K562 (cell line): Measurements from ENCODE around the gene SDK1. TPM values are rescaled to one million over a fixed set of nuclear protein-coding genes. Genes with fewer than 3 reads are reported as not detected.

Experiments
- ATAC-seq: fragments of 200-7000 bp; cut with Tn5 transposase; 3 replicates; pipeline ENCODE4 v1.9.1; 2020; ENCODE audit warnings: moderate library complexity
- BruUV-seq: library from RNA; stranded (reverse); fragments of 400-500 nt; replicated peaks from 2 replicates; lab custom pipeline; 2021; lab: Mats Ljungman, UMichigan
- CTCF ChIA-PET: fragments of 300-600 bp; formaldehyde crosslinking; extraction: SDS; loops from one replicate; lab custom pipeline; 2021; ENCODE audit warnings: low intra/inter-chr PET ratio; lab: Yijun Ruan, JAX
- POLR2A ChIA-PET: fragments of 300-600, 350-650 bp; sonication (Branson Sonifier 250); formaldehyde crosslinking; extraction: SDS; loops from one replicate; lab custom pipeline; 2021; ENCODE audit warnings: antibody characterized with exemption, inconsistent platforms; lab: Yijun Ruan, JAX
- DNase-seq, 4 experiments: peaks; one replicate each; pipeline versions ENCODE4 v3.0.0 to v3.0.0-alpha.2; 2011 to 2018; ENCODE audit warnings: low spot score in 3 of 4, mixed read lengths in 3 of 4; ENCODE audit errors: extremely low read depth in 1 of 4
- FAIRE-seq: peaks from 2 replicates; lab custom pipeline; 2011; peaks lifted over from hg19 to GRCh38; lab: Jason Lieb, UNC
- H2AFZ ChIP-seq: 2 replicates; pipeline ENCODE4 v1.6.0; 2011; ENCODE audit warnings: low read depth, low read length, control low read depth, inconsistent platforms
- H3K27ac ChIP-seq: fragments of 200-600 bp; 3 replicates; pipeline ENCODE4 v1.8.0; 2011; ENCODE audit warnings: low read depth, mild to moderate bottlenecking, control low read depth, inconsistent platforms, low read length, moderate library complexity, mixed read lengths; ENCODE audit errors: extremely low read depth
- H3K27me3 ChIP-seq, 2 experiments: fragments of 300-600 bp in 1 of 2; 2 replicates in 1 of 2; 3 replicates in 1 of 2; pipeline versions ENCODE4 v1.6.0 to v1.8.0; 2011; ENCODE audit warnings: inconsistent platforms in 2 of 2, low read length in 2 of 2, mild to moderate bottlenecking in 1 of 2, mixed read lengths in 1 of 2, moderate library complexity in 1 of 2; ENCODE audit not compliant: control insufficient read depth in 2 of 2, insufficient read depth in 2 of 2
- H3K36me3 ChIP-seq: fragments of 300-600 bp; 3 replicates; pipeline ENCODE4 v1.8.0; 2011; ENCODE audit warnings: mild to moderate bottlenecking, low read length, inconsistent platforms; ENCODE audit not compliant: control insufficient read depth, insufficient read depth
- H3K4me1 ChIP-seq, 2 experiments: fragments of 200-600 bp in 1 of 2; replicated peaks in 1 of 2; 2 replicates in 1 of 2; 3 replicates in 1 of 2; pipeline versions ENCODE4 v1.5.1 to v1.8.0; 2011; ENCODE audit warnings: inconsistent platforms in 2 of 2, low read length in 2 of 2, mild to moderate bottlenecking in 1 of 2, mixed read lengths in 1 of 2, moderate library complexity in 1 of 2; ENCODE audit not compliant: control insufficient read depth in 2 of 2, insufficient read depth in 2 of 2
- H3K4me2 ChIP-seq: 2 replicates; pipeline ENCODE4 v1.6.1; 2011; ENCODE audit warnings: low read length, control low read depth, inconsistent platforms, mixed read lengths; ENCODE audit not compliant: insufficient read depth
- H3K4me3 ChIP-seq: fragments of 200-600 bp; sonication (generic), shearing (Covaris generic); 2 replicates; pipeline ENCODE4 v1.5.1; 2016; ENCODE audit warnings: control low read depth, inconsistent platforms
- H3K79me2 ChIP-seq: fragments of 200-600 bp; 3 replicates; pipeline ENCODE4 v1.8.0; 2011; ENCODE audit warnings: low read length, inconsistent platforms; ENCODE audit not compliant: control insufficient read depth, insufficient read depth
- H3K9ac ChIP-seq, 2 experiments: 2 replicates each; pipeline versions ENCODE4 v1.6.0 to v1.6.1; 2011; ENCODE audit warnings: low read depth in 2 of 2, low read length in 2 of 2, control low read depth in 1 of 2, inconsistent platforms in 1 of 2, mild to moderate bottlenecking in 1 of 2, mixed read lengths in 1 of 2; ENCODE audit not compliant: insufficient read depth in 1 of 2
- H3K9me1 ChIP-seq: one replicate; pipeline ENCODE4 v1.6.0; 2011; ENCODE audit warnings: inconsistent platforms, mild to moderate bottlenecking, low read length, moderate library complexity; ENCODE audit not compliant: control insufficient read depth, insufficient read depth
- H3K9me3 ChIP-seq: replicated peaks from 2 replicates; pipeline ENCODE4 v1.5.1; 2011; ENCODE audit warnings: low read depth, low read length, inconsistent platforms; ENCODE audit not compliant: control insufficient read depth, insufficient read depth
- H4K20me1 ChIP-seq: replicated peaks from 2 replicates; pipeline ENCODE4 v1.6.1; 2011; ENCODE audit warnings: low read length, inconsistent platforms, mixed read lengths; ENCODE audit not compliant: control insufficient read depth, insufficient read depth
- CCNT2 ChIP-seq: IDR thresholded peaks from 2 replicates; pipeline ENCODE4 v1.6.1; 2011; ENCODE audit warnings: borderline replicate concordance, low read depth, mild to moderate bottlenecking, moderate library complexity, mixed read lengths, low read length; ENCODE audit not compliant: insufficient read length; ENCODE audit errors: extremely low read depth
- DIDO1 ChIP-seq: fragments of 450-650 bp; IDR thresholded peaks from 2 replicates; pipeline ENCODE4 v1.6.1; 2016; ENCODE audit warnings: low read depth, missing biosample characterization, missing genetic modification characterization
- EGR1 ChIP-seq: fragments of 450-650 bp; conservative IDR thresholded peaks from 2 replicates; pipeline ENCODE4 v1.6.1; 2017; ENCODE audit warnings: mild to moderate bottlenecking
- FOXJ2 ChIP-seq: fragments of 200-800 bp; sonication (Bioruptor generic); IDR thresholded peaks from 2 replicates; pipeline ENCODE4 v1.6.1; 2016; ENCODE audit warnings: missing genetic modification characterization, missing compliant biosample characterization
- KAT2B ChIP-seq: IDR thresholded peaks from one replicate; pipeline ENCODE4 v1.6.1; 2012; ENCODE audit warnings: low read depth, mild to moderate bottlenecking, control low read depth, inconsistent platforms, low read length, moderate library complexity
- KAT8 ChIP-seq: fragments of 450-650 bp; IDR thresholded peaks from 2 replicates; pipeline ENCODE4 v1.6.1; 2016; ENCODE audit warnings: low read depth, mild to moderate bottlenecking
- U2AF2 ChIP-seq: fragments of 200-400 bp; formaldehyde crosslinking; optimal IDR thresholded peaks from 2 replicates; pipeline ENCODE3; 2017; ENCODE audit warnings: low read depth, mild to moderate bottlenecking, low read length
- WGBS: fragments of 100-300 bp; shearing (Covaris generic); methylation state at CpG from one replicate; pipeline ENCODE4 v1.1.6; 2016; ENCODE audit warnings: low coverage, mixed read lengths; ENCODE audit not compliant: insufficient coverage; ENCODE audit errors: missing lambda C conversion rate; 5-methylcytosine and 5-hydroxymethylcytosine counted together
- in situ Hi-C: fragments of 300-500 bp; cut with MboI; formaldehyde crosslinking; loops from 4 replicates; pipeline ENCODE4 v1.15.0; 2018; ENCODE audit warnings: inconsistent platforms, mixed read lengths
- intact Hi-C: fragments of 100-400 bp; cut with micrococcal nuclease; formaldehyde crosslinking; loops from 2 replicates; pipeline ENCODE4 v1.14.2; 2022
- polyA plus RNA-seq, 8 experiments: library from polyadenylated mRNA; depleted of rRNA in 4 of 8; stranded (reverse) in 5 of 8; unstranded in 3 of 8; fragments of >200 nt; fragmentation: Nextera tagmentation in 2 of 8; fragmentation: Illumina TruSeq in 1 of 8; extraction: Ambion mirVana in 2 of 8; extraction: Trizol in 1 of 8; gene quantifications; 2 replicates each; pipeline versions ENCODE4 v1.2.1 to v1.2.3, GENCODE V29; 2011 to 2014; ENCODE audit warnings: inconsistent platforms in 1 of 8, missing spikeins in 1 of 8
- total RNA-seq, 7 experiments: library from RNA; depleted of rRNA in 6 of 7; stranded (reverse); fragments of >200 nt in 6 of 7; fragmentation: Illumina TruSeq in 2 of 7; extraction: Trizol in 2 of 7; gene quantifications; 2 replicates each; pipeline versions ENCODE4 v1.2.1 to v1.2.3, GENCODE V29; 2011 to 2021; ENCODE audit warnings: low replicate concordance in 1 of 7
- TF ChIP-seq, protein P1 (sequence below): fragments of 250-450 bp; sonication (Bioruptor Pico); IDR thresholded peaks from 2 replicates; pipeline ENCODE4 v1.5.0; 2021
- TF ChIP-seq, protein P2 (sequence below): fragments of 250-450 bp; sonication (Bioruptor Pico); IDR thresholded peaks from 2 replicates; pipeline ENCODE4 v1.5.0; 2020; ENCODE audit warnings: mild to moderate bottlenecking

Gene SDK1
- total and polyA plus RNA-seq, 9 of the 15 experiments (the other 6 are each of a cell fraction or from before 2014, with no cell fraction given): 0.16 TPM; not detected in 8

DNA sequence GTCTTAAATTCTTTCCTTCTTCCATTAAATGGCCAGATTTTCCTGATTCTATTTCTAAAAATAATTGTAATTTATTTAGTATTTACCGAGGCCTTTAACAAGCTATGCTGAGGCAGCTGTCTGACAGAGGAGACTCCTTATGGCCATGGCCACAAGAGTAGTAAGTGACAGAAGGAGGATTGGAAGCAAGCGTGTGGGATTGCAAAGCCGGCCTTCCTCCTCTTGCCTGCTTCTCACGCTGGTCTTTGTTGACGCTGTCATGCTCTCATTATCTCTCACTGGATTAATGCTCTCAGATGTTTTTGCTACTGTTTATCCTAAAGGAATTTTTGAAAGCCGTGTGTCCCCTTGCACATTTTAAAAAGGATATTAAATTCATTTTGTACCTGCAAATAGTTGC is 546.3 kb downstream of the SDK1 start:
- Histone ChIP-seq H3K27me3 (peaks cover 8 to 34% of the 10 kb centered on the region in 2 experiments; a peak in 4 of 5 replicates), H3K79me2 (no peaks in the 10 kb centered on the region), H3K9me3 (no peaks in the 10 kb centered on the region), H4K20me1 (no peaks in the 10 kb centered on the region), H3K4me3 (no peak overlapping the region), H3K36me3 (no peaks in the 10 kb centered on the region), H3K9me1 (no peaks in the 10 kb centered on the region), H3K9ac (no peak overlapping the region), H3K4me2 (no peak overlapping the region), H3K27ac (no peak overlapping the region), H2AFZ (no peak overlapping the region), H3K4me1 (no peaks in the 10 kb centered on the region)
- FAIRE-seq (no peak), DNase-seq (no peak), ATAC-seq (no peak)
- POLR2A ChIA-PET: no interaction called here
- in situ Hi-C loops (no loop called here), intact Hi-C loops (no loop called here)
- CTCF ChIA-PET: no interaction called here
- BruUV-seq: no TSS peak
- 3% methylated on average over 6 of the region's 6 CpGs for WGBS
- TF ChIP-seq KAT2B (no peak), CCNT2 (no peak), DIDO1 (tag) (no peak), FOXJ2 (tag) (no peak), U2AF2 (no peak), EGR1 (no peak), KAT8 (no peak)
- TF ChIP-seq, protein P1, sequence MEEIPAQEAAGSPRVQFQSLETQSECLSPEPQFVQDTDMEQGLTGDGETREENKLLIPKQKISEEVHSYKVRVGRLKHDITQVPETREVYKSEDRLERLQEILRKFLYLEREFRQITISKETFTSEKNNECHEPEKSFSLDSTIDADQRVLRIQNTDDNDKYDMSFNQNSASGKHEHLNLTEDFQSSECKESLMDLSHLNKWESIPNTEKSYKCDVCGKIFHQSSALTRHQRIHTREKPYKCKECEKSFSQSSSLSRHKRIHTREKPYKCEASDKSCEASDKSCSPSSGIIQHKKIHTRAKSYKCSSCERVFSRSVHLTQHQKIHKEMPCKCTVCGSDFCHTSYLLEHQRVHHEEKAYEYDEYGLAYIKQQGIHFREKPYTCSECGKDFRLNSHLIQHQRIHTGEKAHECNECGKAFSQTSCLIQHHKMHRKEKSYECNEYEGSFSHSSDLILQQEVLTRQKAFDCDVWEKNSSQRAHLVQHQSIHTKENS (CRISPR knock-in tag): no peak
- TF ChIP-seq, protein P2, sequence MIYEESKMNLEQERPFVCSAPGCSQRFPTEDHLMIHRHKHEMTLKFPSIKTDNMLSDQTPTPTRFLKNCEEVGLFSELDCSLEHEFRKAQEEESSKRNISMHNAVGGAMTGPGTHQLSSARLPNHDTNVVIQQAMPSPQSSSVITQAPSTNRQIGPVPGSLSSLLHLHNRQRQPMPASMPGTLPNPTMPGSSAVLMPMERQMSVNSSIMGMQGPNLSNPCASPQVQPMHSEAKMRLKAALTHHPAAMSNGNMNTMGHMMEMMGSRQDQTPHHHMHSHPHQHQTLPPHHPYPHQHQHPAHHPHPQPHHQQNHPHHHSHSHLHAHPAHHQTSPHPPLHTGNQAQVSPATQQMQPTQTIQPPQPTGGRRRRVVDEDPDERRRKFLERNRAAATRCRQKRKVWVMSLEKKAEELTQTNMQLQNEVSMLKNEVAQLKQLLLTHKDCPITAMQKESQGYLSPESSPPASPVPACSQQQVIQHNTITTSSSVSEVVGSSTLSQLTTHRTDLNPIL: no peak
